CD14-positive monocyte (primary cell): ENCODE results near the gene ELFN1. TPM values are rescaled to one million over a fixed set of nuclear protein-coding genes. Genes with fewer than 3 reads are reported as not detected.

Source experiments
- DNase-seq, 3 donors: peaks; one replicate each; pipeline ENCODE4 v3.0.0-alpha.2; 2011 to 2022
- H2AFZ ChIP-seq: 2 replicates; pipeline ENCODE4 v1.6.0; 2012; ENCODE audit warnings: mild to moderate bottlenecking, low read depth, low read length, inconsistent platforms; ENCODE audit not compliant: insufficient read depth, poor library complexity, severe bottlenecking
- H3K27ac ChIP-seq, 2 donors: 1 replicate in 1 of 2; 2 replicates in 1 of 2; pipeline ENCODE4 v1.5.1; 2012 to 2013; ENCODE audit warnings: low read length in 2 of 2, control low read depth in 1 of 2, inconsistent platforms in 1 of 2, low read depth in 1 of 2, mild to moderate bottlenecking in 1 of 2
- H3K27me3 ChIP-seq, 2 donors: one replicate each; pipeline versions ENCODE4 v1.6.0 to v1.6.1; 2011 to 2013; ENCODE audit warnings: low read length in 2 of 2; ENCODE audit not compliant: control insufficient read depth in 2 of 2, insufficient read depth in 2 of 2
- H3K36me3 ChIP-seq, 2 donors: replicated peaks in 1 of 2; 1 replicate in 1 of 2; 2 replicates in 1 of 2; pipeline versions ENCODE4 v1.5.1 to v1.6.1; 2012 to 2013; ENCODE audit warnings: low read length in 2 of 2, control low read depth in 1 of 2, inconsistent platforms in 1 of 2, mild to moderate bottlenecking in 1 of 2; ENCODE audit not compliant: insufficient read depth in 2 of 2, control insufficient read depth in 1 of 2
- H3K4me1 ChIP-seq, 2 donors: 1 replicate in 1 of 2; 2 replicates in 1 of 2; pipeline versions ENCODE4 v1.5.1 to v1.6.1; 2012 to 2013; ENCODE audit warnings: low read length in 2 of 2, control low read depth in 1 of 2, inconsistent platforms in 1 of 2, mild to moderate bottlenecking in 1 of 2, moderate library complexity in 1 of 2; ENCODE audit not compliant: insufficient read depth in 2 of 2, control insufficient read depth in 1 of 2
- H3K4me2 ChIP-seq: replicated peaks from 2 replicates; pipeline ENCODE3; 2012; ENCODE audit warnings: low read length, moderate library complexity, mild to moderate bottlenecking; ENCODE audit not compliant: poor library complexity, severe bottlenecking; ENCODE audit errors: extremely low read depth
- H3K4me3 ChIP-seq, 3 experiments: fragments of 200-600 bp in 1 of 3; sonication (generic) in 1 of 3; replicated peaks in 1 of 3; 1 replicate in 2 of 3; 2 replicates in 1 of 3; pipeline ENCODE4 v1.5.1; 2011 to 2013; ENCODE audit warnings: low read length in 3 of 3, mild to moderate bottlenecking in 3 of 3, control low read depth in 2 of 3, low read depth in 2 of 3, inconsistent platforms in 1 of 3, moderate library complexity in 1 of 3
- H3K79me2 ChIP-seq: 2 replicates; pipeline ENCODE4 v1.6.0; 2012; ENCODE audit warnings: mild to moderate bottlenecking, control low read depth, inconsistent platforms, low read length, moderate library complexity; ENCODE audit not compliant: insufficient read depth
- H3K9ac ChIP-seq: 2 replicates; pipeline ENCODE4 v1.6.0; 2017; ENCODE audit warnings: low read length, mild to moderate bottlenecking; ENCODE audit not compliant: insufficient read depth, poor library complexity, severe bottlenecking
- H3K9me3 ChIP-seq, 2 donors: replicated peaks in 1 of 2; 1 replicate in 1 of 2; 2 replicates in 1 of 2; pipeline versions ENCODE4 v1.5.1 to v1.6.1; 2012 to 2013; ENCODE audit warnings: low read length in 2 of 2, control low read depth in 1 of 2; ENCODE audit not compliant: control insufficient read depth in 1 of 2, insufficient read depth in 1 of 2
- H4K20me1 ChIP-seq: 2 replicates; pipeline ENCODE4 v1.6.0; 2012; ENCODE audit warnings: mild to moderate bottlenecking, low read length, control low read depth, moderate library complexity; ENCODE audit not compliant: insufficient read depth
- H3K27ac Mint-ChIP-seq, 7 donors: one replicate each; pipeline ENCODE4 v1.8.0; 2020; ENCODE audit warnings: mild to moderate bottlenecking in 7 of 7, mixed read lengths in 7 of 7, moderate library complexity in 6 of 7, inconsistent platforms in 2 of 7
- H3K27me3 Mint-ChIP-seq, 3 donors: one replicate each; pipeline ENCODE4 v1.8.0; 2021 to 2022; ENCODE audit warnings: low read depth in 3 of 3, mild to moderate bottlenecking in 3 of 3, mixed read lengths in 3 of 3, moderate library complexity in 3 of 3, inconsistent platforms in 1 of 3
- H3K36me3 Mint-ChIP-seq, 2 donors: one replicate each; pipeline ENCODE4 v1.8.0; 2020; ENCODE audit warnings: mixed read lengths in 2 of 2, inconsistent platforms in 1 of 2, mild to moderate bottlenecking in 1 of 2
- H3K4me1 Mint-ChIP-seq: one replicate; pipeline ENCODE4 v1.8.0; 2020; ENCODE audit warnings: mild to moderate bottlenecking, mixed read lengths
- H3K4me3 Mint-ChIP-seq, 2 donors: one replicate each; pipeline ENCODE4 v1.8.0; 2020; ENCODE audit warnings: mild to moderate bottlenecking in 2 of 2, mixed read lengths in 2 of 2, moderate library complexity in 1 of 2
- H3K9me3 Mint-ChIP-seq, 7 donors: one replicate each; pipeline ENCODE4 v1.8.0; 2020 to 2022; ENCODE audit warnings: mixed read lengths in 7 of 7, mild to moderate bottlenecking in 6 of 7, moderate library complexity in 6 of 7, inconsistent platforms in 2 of 7
- CTCF ChIP-seq: fragments of 200-600 bp; IDR thresholded peaks from one replicate; pipeline ENCODE4 v1.8.0; 2022; ENCODE audit warnings: antibody characterized with exemption, mild to moderate bottlenecking
- WGBS: methylation state at CpG from one replicate; pipeline ENCODE4 v1.1.5; 2013; ENCODE audit warnings: missing lambda C conversion rate; ENCODE audit not compliant: insufficient coverage; 5-methylcytosine and 5-hydroxymethylcytosine counted together
- intact Hi-C, 2 donors: fragments of 100-400 bp; cut with micrococcal nuclease; formaldehyde crosslinking; loops; one replicate each; pipeline versions ENCODE4 v1.15.0 to v1.15.1; 2023
- polyA plus RNA-seq, 3 donors: library from polyadenylated mRNA; depleted of rRNA in 1 of 3; unstranded in 2 of 3; stranded (reverse) in 1 of 3; fragments of 300-500 nt in 2 of 3; fragments of >200 nt in 1 of 3; fragmentation: Illumina TruSeq in 2 of 3; gene quantifications; 1 replicate in 2 of 3; 2 replicates in 1 of 3; pipeline ENCODE4 v1.2.3, GENCODE V29; 2012 to 2021

ELFN1 gene
- polyA plus RNA-seq, 3 donors = not detected

- WGBS = 98% methylated on average over 4 of the region's 12 CpGs
- H3K4me1 Mint-ChIP-seq = no peaks in the 10 kb centered on the region
Measured at GRCh38 chr7:1781369-1781768, 111.3 kb downstream of the ELFN1 start.

GRCh38 chr7:1785839-1786238, 115.8 kb downstream of the ELFN1 start:
- Histone ChIP-seq H3K4me1 (no peaks in the 10 kb centered on the region), H3K4me2 (no peak overlapping the region)

More at GRCh38 chr7:1781369-1781768, 111.3 kb downstream of the ELFN1 start:
- Mint-ChIP-seq H3K36me3 (peaks cover 0 to 3% of the 10 kb centered on the region in 2 donors), H3K4me3 (no peak overlapping the region), H3K9me3 (peaks cover 9 to 26% (median 18%) of the 10 kb centered on the region in 7 donors), H3K27me3 (peaks cover 6 to 8% (median 7%) of the 10 kb centered on the region in 3 donors), H3K27ac (no peak overlapping the region)
- Histone ChIP-seq H3K4me1 (no peaks in the 10 kb centered on the region), H4K20me1 (no peaks in the 10 kb centered on the region), H3K4me3 (no peak overlapping the region), H2AFZ (no peak overlapping the region), H3K27me3 (no peaks in the 10 kb centered on the region), H3K9me3 (peaks cover 0 to 11% of the 10 kb centered on the region in 2 donors), H3K9ac (no peak overlapping the region), H3K79me2 (no peaks in the 10 kb centered on the region), H3K4me2 (no peak overlapping the region), H3K36me3 (no peaks in the 10 kb centered on the region), H3K27ac (no peak overlapping the region)
- no peak for TF ChIP-seq CTCF
- DNase-seq = no peak
- intact Hi-C loops = no loop called here

More at GRCh38 chr7:1785839-1786238, 115.8 kb downstream of the ELFN1 start:
- peaks cover 9 to 24% (median 15%) of the 10 kb centered on the region in 7 donors for H3K9me3 Mint-ChIP-seq
- Histone ChIP-seq H3K9me3 (peaks cover 0 to 3% of the 10 kb centered on the region in 2 donors), H3K79me2 (no peaks in the 10 kb centered on the region), H4K20me1 (no peaks in the 10 kb centered on the region), H3K36me3 (no peaks in the 10 kb centered on the region), H3K9ac (no peak overlapping the region), H3K27me3 (no peaks in the 10 kb centered on the region), H3K27ac (no peak overlapping the region), H2AFZ (no peak overlapping the region), H3K4me3 (no peak overlapping the region)
- peaks cover 4 to 12% (median 6%) of the 10 kb centered on the region in 3 donors for H3K27me3 Mint-ChIP-seq
- intact Hi-C loops = no loop called here
- H3K4me1 Mint-ChIP-seq = no peaks in the 10 kb centered on the region
- H3K36me3 Mint-ChIP-seq = peaks cover 0 to 3% of the 10 kb centered on the region in 2 donors
- no peak for DNase-seq
- no peak overlapping the region for H3K4me3 Mint-ChIP-seq
- TF ChIP-seq CTCF = no peak
- 91% methylated on average over 1 of the region's 3 CpGs for WGBS
- no peak overlapping the region for H3K27ac Mint-ChIP-seq
